Gastrocnemius medialis (tissue), 4 donors: Measurements from ENCODE around the gene PAK5. TPM values are rescaled to one million over a fixed set of nuclear protein-coding genes. Genes with fewer than 3 reads are reported as not detected.

Experiments used
- ATAC-seq, 2 donors: fragments of 150-250 bp; one replicate each; pipeline ENCODE4 v1.9.1; 2016
- DNase-seq, 2 donors: peaks; one replicate each; pipeline ENCODE4 v3.0.0-alpha.2; 2019
- H3K27ac ChIP-seq, 4 donors: fragments of 200-600 bp; sonication (generic); 1 replicate in 1 of 4; 2 replicates in 3 of 4; pipeline ENCODE4 v1.5.1; 2016 to 2018; ENCODE audit warnings: mild to moderate bottlenecking in 2 of 4, moderate library complexity in 1 of 4
- H3K27me3 ChIP-seq, 3 donors: fragments of 200-600 bp; sonication (generic) in 2 of 3; 1 replicate in 1 of 3; 2 replicates in 2 of 3; pipeline versions ENCODE4 v1.5.1 to v1.6.0; 2016 to 2019; ENCODE audit warnings: mild to moderate bottlenecking in 1 of 3, moderate library complexity in 1 of 3
- H3K36me3 ChIP-seq, 2 donors: fragments of 200-600 bp; sonication (generic) in 1 of 2; one replicate each; pipeline ENCODE4 v1.5.1; 2017 to 2018
- H3K4me1 ChIP-seq, 2 donors: fragments of 200-600 bp; sonication (generic) in 1 of 2; one replicate each; pipeline ENCODE4 v1.5.1; 2016 to 2017; ENCODE audit warnings: mild to moderate bottlenecking in 2 of 2
- H3K4me3 ChIP-seq, 4 donors: fragments of 200-600 bp; sonication (generic) in 3 of 4; 1 replicate in 1 of 4; 2 replicates in 3 of 4; pipeline ENCODE4 v1.5.1; 2016 to 2019; ENCODE audit warnings: mild to moderate bottlenecking in 2 of 4
- H3K9me3 ChIP-seq, 3 donors: fragments of 200-600 bp; sonication (generic) in 2 of 3; 1 replicate in 1 of 3; 2 replicates in 2 of 3; pipeline ENCODE4 v1.5.1; 2016 to 2019
- POLR2A ChIP-seq, 2 donors: fragments of 450-650 bp; IDR thresholded peaks; one replicate each; pipeline ENCODE4 v1.6.1; 2017; ENCODE audit warnings: antibody characterized with exemption in 2 of 2, mild to moderate bottlenecking in 2 of 2, moderate library complexity in 2 of 2
- in situ Hi-C, 4 donors: fragments of 200-750 bp; cut with MboI; loops; one replicate each; pipeline versions ENCODE4 v1.15.0 to v1.8.0; 2017; ENCODE audit warnings: low sequenced_read_pairs in 4 of 4
- intact Hi-C: fragments of 100-400 bp; cut with DNase I; formaldehyde crosslinking; loops from one replicate; pipeline ENCODE4 v1.15.1; 2023; ENCODE audit warnings: low total_unique reads
- total RNA-seq, 4 donors: library from RNA; depleted of rRNA; stranded (reverse); fragments of >200 nt; gene quantifications; one replicate each; pipeline versions ENCODE4 v1.1.0 to v1.2.3, GENCODE V29; 2016
- TF ChIP-seq, protein P1 (sequence below), 5 experiments: fragments of 450-650 bp in 3 of 5; fragments of 200-600 bp in 2 of 5; sonication (generic) in 2 of 5; IDR thresholded peaks in 4 of 5; conservative IDR thresholded peaks in 1 of 5; 1 replicate in 4 of 5; 2 replicates in 1 of 5; pipeline ENCODE4 v1.5.1; 2016 to 2019; ENCODE audit warnings: antibody characterized with exemption in 5 of 5, mild to moderate bottlenecking in 3 of 5, moderate library complexity in 3 of 5

PAK5 gene
- total RNA-seq, 4 donors from 2014 or later, result not detected

- Histone ChIP-seq H3K4me3 (no peak overlapping the region), H3K27me3 (no peaks in the 10 kb centered on the region), H3K27ac (no peak overlapping the region), H3K36me3 (no peaks in the 10 kb centered on the region), H3K9me3 (no peaks in the 10 kb centered on the region), H3K4me1 (no peaks in the 10 kb centered on the region)
- in situ Hi-C loops (no loop called here), intact Hi-C loops (no loop called here)
- DNase-seq (no peak), ATAC-seq (no peak)
- TF ChIP-seq, protein P1, sequence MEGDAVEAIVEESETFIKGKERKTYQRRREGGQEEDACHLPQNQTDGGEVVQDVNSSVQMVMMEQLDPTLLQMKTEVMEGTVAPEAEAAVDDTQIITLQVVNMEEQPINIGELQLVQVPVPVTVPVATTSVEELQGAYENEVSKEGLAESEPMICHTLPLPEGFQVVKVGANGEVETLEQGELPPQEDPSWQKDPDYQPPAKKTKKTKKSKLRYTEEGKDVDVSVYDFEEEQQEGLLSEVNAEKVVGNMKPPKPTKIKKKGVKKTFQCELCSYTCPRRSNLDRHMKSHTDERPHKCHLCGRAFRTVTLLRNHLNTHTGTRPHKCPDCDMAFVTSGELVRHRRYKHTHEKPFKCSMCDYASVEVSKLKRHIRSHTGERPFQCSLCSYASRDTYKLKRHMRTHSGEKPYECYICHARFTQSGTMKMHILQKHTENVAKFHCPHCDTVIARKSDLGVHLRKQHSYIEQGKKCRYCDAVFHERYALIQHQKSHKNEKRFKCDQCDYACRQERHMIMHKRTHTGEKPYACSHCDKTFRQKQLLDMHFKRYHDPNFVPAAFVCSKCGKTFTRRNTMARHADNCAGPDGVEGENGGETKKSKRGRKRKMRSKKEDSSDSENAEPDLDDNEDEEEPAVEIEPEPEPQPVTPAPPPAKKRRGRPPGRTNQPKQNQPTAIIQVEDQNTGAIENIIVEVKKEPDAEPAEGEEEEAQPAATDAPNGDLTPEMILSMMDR (IDR thresholded peaks at IDR 0.05 in 4 of 5, conservative IDR thresholded peaks at IDR 0.05 in 1 of 5), result no peak
- TF ChIP-seq POLR2A (IDR thresholded peaks at IDR 0.05), result no peak
Measured at GRCh38 chr20:9597547-9597946, 241.3 kb downstream of the PAK5 start.

GRCh38 chr20:9595763-9596162 is 243.1 kb downstream of the PAK5 start:
- intact Hi-C loops (no loop called here), in situ Hi-C loops (no loop called here)
- TF ChIP-seq, protein P1 (IDR thresholded peaks at IDR 0.05 in 4 of 5, conservative IDR thresholded peaks at IDR 0.05 in 1 of 5), result no peak
- no peak for TF ChIP-seq POLR2A (IDR thresholded peaks at IDR 0.05)
- Histone ChIP-seq H3K27ac (no peak overlapping the region), H3K36me3 (no peaks in the 10 kb centered on the region), H3K4me3 (no peak overlapping the region), H3K4me1 (no peaks in the 10 kb centered on the region), H3K9me3 (no peaks in the 10 kb centered on the region), H3K27me3 (no peaks in the 10 kb centered on the region)
- ATAC-seq (no peak), DNase-seq (no peak)

- intact Hi-C loops (no loop called here), in situ Hi-C loops (no loop called here)
- Histone ChIP-seq H3K27me3 (no peaks in the 10 kb centered on the region), H3K36me3 (no peaks in the 10 kb centered on the region), H3K4me1 (no peaks in the 10 kb centered on the region), H3K9me3 (no peaks in the 10 kb centered on the region), H3K27ac (no peak overlapping the region), H3K4me3 (no peak overlapping the region)
- DNase-seq (no peak), ATAC-seq (no peak)
- no peak for TF ChIP-seq POLR2A (IDR thresholded peaks at IDR 0.05)
- TF ChIP-seq, protein P1 (IDR thresholded peaks at IDR 0.05 in 4 of 5, conservative IDR thresholded peaks at IDR 0.05 in 1 of 5), result no peak
Measured at GRCh38 chr20:9594284-9594875, 244.5 kb downstream of the PAK5 start.

DNA sequence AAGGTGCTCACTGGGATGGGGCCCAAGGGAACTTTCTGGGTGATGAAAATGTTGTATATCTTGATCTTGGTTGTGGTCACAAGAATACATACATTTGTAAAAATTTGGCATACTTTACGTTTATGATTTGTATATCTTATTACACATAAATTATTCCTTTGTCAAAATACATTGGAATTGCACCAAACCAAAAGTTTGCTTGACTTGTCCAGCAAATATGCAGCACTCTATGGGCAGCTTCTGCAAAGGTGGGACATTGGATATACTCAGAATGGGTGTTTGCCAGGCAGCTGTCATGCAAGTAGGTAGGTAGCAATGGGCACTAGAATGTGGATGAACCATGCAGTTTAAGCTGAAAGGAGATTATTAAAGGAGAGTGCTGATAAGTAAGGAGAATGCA is 246.5 kb downstream of the PAK5 start:
- no peak for TF ChIP-seq POLR2A (IDR thresholded peaks at IDR 0.05)
- TF ChIP-seq, protein P1 (IDR thresholded peaks at IDR 0.05 in 4 of 5, conservative IDR thresholded peaks at IDR 0.05 in 1 of 5), result no peak
- H3K36me3 ChIP-seq, result no peaks in the 10 kb centered on the region
- H3K27ac ChIP-seq, result no peak overlapping the region
- DNase-seq (no peak), ATAC-seq (no peak)
- intact Hi-C loops (no loop called here), in situ Hi-C loops (no loop called here)
- H3K9me3 ChIP-seq, result no peaks in the 10 kb centered on the region
- no peak overlapping the region for H3K4me3 ChIP-seq
- no peaks in the 10 kb centered on the region for H3K4me1 ChIP-seq
- no peaks in the 10 kb centered on the region for H3K27me3 ChIP-seq

- no peak for ATAC-seq
- no peaks in the 10 kb centered on the region for H3K4me1 ChIP-seq
- no peaks in the 10 kb centered on the region for H3K27me3 ChIP-seq
- TF ChIP-seq POLR2A (IDR thresholded peaks at IDR 0.05), result no peak
- TF ChIP-seq, protein P1 (IDR thresholded peaks at IDR 0.05 in 4 of 5, conservative IDR thresholded peaks at IDR 0.05 in 1 of 5), result no peak
- H3K4me3 ChIP-seq, result no peak overlapping the region
- no peaks in the 10 kb centered on the region for H3K9me3 ChIP-seq
- DNase-seq, result no peak
- intact Hi-C loops (no loop called here), in situ Hi-C loops (no loop called here)
- H3K27ac ChIP-seq, result no peak overlapping the region
- no peaks in the 10 kb centered on the region for H3K36me3 ChIP-seq
Measured at GRCh38 chr20:9591080-9591479, 247.8 kb downstream of the PAK5 start.
